Stimulated activated CD4-positive, alpha-beta T cell treated with anti-CD3 and anti-CD28 coated beads, Interleukin-1b, Interleukin-23, amount 100 ng/mL, for 48 hours (primary cell): Measurements from ENCODE around the gene DDX59.

Experiments used
- DNase-seq: peaks from one replicate; pipeline ENCODE4 v3.0.0-alpha.2; 2020

The DDX59 gene

GRCh38 chr1:200628223-200628881 lies 41.4 kb downstream of the DDX59 start:
- peak; percentile 42 for DNase-seq

GRCh38 chr1:200627575-200628222 lies 42.0 kb downstream of the DDX59 start:
- no peak for DNase-seq

DNA sequence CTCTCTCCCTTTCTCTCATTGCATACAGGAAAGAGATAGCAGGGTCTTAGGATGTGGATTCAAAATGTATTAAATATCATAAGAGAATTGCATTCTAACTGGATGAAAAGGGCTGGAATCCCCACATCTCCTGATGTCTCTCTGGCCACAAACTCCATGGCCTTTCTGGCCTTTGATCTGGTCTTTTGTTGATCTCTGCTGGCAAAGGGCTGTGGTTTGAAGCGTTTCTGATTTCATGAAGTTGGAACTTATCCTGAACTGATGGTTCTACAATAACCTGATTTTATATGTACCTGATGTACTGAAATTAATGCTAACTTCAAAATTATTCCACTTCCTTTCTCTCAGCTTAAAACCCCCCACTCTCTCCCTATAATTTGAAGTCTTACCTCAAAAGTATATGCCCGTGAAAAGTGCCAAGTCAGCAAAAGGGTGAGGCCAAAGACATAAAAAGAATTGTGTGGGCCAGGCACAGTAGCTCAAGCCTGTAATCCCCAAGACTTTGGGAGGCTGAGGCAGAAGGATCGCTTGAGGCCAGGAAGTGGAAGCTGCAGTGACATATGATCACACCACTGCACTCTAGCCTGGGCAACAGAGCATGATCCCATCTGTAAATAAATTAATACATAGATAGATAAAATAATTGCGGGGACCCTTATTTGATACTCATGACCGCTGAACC lies 42.7 kb downstream of the DDX59 start:
- DNase-seq = no peak

DNA sequence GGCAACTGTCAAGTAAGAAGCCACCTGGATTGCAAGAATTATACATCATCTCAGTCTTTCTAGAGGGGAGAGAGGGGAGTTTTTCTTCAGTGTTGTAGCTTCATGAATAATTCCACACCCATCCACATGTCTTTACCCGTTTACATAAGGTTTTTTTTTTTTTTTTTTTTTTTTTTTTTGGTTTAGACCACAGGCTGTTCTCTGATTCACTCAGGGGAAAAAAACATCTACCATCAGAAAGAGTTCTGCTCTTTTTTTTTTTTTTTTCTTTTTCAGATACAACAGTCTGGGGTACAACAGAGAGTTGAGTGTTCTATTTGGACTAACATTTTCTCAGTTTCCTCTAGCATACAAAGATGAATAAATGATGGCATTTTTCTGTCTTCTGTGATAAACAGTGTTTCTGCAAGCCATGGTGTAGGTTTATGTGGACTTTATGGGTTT lies 44.3 kb downstream of the DDX59 start:
- DNase-seq = no peak

DNA sequence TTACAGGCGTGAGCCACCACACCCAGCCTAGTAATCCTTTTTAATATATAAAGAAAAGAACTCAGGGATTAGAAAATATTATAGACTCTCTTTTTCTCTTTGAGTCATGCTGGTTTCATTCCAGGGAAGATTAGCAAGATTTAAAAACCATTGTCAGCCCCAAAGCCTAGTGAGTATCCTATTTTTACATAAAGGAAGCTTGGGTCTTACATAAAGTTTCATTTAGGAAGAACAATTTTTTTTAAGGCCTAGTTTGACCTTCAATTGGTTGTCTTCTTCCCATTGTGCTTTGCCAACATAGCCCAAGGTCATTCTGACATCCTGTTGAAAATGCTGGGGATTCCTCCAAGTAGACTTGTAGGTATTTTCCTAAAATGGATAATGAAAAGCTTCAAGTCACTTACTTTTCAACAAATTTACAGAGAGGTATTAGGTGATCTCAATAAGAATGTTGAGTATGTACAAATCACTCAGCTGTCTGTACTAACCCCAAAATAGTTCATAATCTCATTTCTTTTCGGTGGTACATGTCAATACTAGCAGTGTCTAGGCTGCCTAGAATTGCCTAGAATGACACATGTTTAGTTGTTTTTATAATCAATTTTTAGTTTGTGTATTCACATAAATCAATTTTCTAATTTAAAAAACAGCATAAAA lies 44.9 kb downstream of the DDX59 start:
- DNase-seq = no peak

DNA sequence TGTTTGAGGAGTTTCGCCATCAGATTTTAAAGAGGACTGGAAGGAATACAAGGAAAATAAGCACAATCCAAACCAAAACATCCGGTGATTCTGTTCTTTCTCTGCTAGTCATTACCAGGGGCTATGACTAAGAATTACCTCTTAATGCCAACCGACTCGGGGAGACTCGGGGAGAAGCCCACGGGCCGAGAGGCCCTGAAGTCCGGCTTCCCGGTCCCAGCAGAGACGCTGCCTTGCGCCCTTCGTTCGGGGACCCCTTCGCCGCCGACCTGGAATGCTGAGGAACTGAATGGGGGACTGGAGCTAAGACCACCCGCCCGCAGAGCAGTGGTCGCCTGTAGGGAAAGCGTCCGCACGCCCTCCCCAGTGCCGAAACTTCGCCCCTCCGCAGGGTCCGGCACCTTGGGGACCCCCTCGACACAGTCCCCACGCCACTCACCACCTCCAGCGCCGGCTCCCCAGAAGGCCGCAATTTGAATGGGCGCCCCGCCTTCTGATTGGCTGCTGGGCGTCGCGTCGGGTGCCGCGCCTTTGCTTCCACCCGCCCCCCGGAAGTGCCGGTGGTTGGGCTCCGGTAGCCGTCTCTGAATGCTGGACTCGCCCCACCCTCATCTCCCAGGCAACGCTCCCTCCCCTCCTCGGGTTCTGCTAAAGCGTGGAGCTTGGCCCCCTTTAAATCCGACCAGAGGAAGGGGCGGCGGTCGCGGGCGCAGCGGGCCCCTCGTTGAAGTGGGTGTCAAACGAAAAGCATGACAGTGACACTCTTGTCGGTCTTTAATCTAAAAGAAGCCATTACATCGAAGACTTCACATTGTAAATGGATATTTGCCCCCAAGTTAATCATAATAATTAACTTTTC lies 49.2 kb downstream of the DDX59 start, which contains the start of gene KIF14:
TSS of gene KIF14 (minus strand) at position 479 of the 859 bp plus-strand sequence. CDS start 2,028 bp downstream, outside the sequence.
- peak; percentile 91 for DNase-seq

DNA sequence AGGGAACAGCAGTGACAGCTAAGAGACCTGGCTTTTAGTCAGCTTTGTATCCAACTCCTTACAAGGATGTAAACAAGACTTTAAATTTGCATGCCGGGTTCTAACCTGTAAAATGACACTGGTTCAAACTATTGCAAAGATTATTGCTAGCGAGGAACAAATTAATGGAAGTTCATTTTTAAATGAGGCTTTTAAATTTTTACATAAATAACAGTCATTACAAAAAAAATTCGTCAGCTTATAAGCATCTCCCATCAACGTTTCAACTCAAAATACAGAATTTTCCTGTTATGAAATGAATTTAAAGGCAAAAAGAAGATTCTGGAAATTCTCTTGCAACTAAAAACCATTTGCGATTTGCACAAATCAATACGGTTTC lies 49.8 kb downstream of the DDX59 start:
- no peak for DNase-seq

DNA sequence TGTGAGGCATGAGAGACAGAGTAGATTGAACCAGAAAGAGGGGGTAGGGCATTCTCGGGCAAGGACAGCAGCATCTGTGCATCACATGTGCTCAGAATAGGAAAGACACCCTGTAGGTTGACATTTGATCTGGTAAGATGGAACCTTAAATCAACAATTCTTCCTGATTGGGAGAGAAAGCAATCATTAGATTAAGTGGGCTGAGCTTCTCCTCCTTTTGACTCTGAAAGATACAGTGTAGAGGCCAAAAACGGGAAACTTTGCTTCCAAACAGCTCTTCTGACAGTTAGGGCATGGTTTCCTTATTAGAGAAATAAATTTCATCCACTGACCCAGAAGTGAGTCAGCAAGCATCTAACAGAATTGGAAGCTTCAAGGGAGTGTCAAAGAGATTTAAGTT lies 58.9 kb downstream of the DDX59 start:
- DNase-seq = no peak

DNA sequence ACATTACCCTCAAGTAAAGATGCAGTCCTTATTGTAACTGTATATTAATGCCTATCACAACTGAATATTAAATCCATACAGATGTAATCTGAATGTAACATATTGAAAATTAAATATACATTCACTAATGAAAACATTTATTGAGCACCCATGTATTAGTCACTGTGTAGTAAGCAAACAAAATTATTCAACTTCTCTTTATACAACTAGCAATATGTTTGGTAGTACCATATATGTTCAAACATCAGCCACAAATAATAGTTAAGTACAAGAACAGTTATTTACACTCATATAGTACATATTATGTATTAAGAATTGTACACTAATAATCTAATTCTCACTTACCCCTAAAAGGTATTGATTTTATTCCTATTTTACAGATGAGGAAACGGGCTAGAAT lies 67.1 kb downstream of the DDX59 start:
- no peak for DNase-seq
